Neural cell (in vitro differentiated cells): ENCODE measurements around the gene ZMYND10.

Experiments
- CTCF ChIP-seq: fragments of 450-650 bp; IDR thresholded peaks from 2 replicates; pipeline ENCODE4 v1.5.1; 2014; ENCODE audit warnings: antibody characterized with exemption, mild to moderate bottlenecking, moderate library complexity; ENCODE audit not compliant: poor library complexity, severe bottlenecking
- EZH2 ChIP-seq: fragments of 200-600, 300-800 bp; shearing (Covaris generic), sonication (generic); IDR thresholded peaks from 2 replicates; pipeline ENCODE4 v1.6.1; 2014; ENCODE audit warnings: antibody characterized with exemption, low read length, borderline replicate concordance, mild to moderate bottlenecking; ENCODE audit not compliant: insufficient read depth, poor library complexity, severe bottlenecking
- POLR2AphosphoS5 ChIP-seq: IDR thresholded peaks from 2 replicates; pipeline ENCODE4 v1.6.1; 2012
- SMC3 ChIP-seq: fragments of 450-650 bp; conservative IDR thresholded peaks from 2 replicates; pipeline ENCODE4 v1.6.1; 2014; ENCODE audit warnings: antibody characterized with exemption, mild to moderate bottlenecking, moderate library complexity; ENCODE audit not compliant: poor library complexity
- TAF1 ChIP-seq: IDR thresholded peaks from 2 replicates; pipeline ENCODE4 v1.6.1; 2012; ENCODE audit warnings: low read depth
- TF ChIP-seq, protein P1 (sequence below): IDR thresholded peaks from 2 replicates; pipeline ENCODE4 v1.6.1; 2012; ENCODE audit warnings: borderline replicate concordance

GRCh38 chr3:50322386-50323091 is 23.0 kb downstream of the ZMYND10 start, which contains the start of gene HYAL2:
- TF ChIP-seq POLR2AphosphoS5 = no peak
- no peak for TF ChIP-seq CTCF
- TF ChIP-seq EZH2 = no peak
- TF ChIP-seq, protein P1, sequence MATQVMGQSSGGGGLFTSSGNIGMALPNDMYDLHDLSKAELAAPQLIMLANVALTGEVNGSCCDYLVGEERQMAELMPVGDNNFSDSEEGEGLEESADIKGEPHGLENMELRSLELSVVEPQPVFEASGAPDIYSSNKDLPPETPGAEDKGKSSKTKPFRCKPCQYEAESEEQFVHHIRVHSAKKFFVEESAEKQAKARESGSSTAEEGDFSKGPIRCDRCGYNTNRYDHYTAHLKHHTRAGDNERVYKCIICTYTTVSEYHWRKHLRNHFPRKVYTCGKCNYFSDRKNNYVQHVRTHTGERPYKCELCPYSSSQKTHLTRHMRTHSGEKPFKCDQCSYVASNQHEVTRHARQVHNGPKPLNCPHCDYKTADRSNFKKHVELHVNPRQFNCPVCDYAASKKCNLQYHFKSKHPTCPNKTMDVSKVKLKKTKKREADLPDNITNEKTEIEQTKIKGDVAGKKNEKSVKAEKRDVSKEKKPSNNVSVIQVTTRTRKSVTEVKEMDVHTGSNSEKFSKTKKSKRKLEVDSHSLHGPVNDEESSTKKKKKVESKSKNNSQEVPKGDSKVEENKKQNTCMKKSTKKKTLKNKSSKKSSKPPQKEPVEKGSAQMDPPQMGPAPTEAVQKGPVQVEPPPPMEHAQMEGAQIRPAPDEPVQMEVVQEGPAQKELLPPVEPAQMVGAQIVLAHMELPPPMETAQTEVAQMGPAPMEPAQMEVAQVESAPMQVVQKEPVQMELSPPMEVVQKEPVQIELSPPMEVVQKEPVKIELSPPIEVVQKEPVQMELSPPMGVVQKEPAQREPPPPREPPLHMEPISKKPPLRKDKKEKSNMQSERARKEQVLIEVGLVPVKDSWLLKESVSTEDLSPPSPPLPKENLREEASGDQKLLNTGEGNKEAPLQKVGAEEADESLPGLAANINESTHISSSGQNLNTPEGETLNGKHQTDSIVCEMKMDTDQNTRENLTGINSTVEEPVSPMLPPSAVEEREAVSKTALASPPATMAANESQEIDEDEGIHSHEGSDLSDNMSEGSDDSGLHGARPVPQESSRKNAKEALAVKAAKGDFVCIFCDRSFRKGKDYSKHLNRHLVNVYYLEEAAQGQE = no peak
- no peak for TF ChIP-seq TAF1
- TF ChIP-seq SMC3 = no peak
